ENCODE data around the gene THADA.

DNA sequence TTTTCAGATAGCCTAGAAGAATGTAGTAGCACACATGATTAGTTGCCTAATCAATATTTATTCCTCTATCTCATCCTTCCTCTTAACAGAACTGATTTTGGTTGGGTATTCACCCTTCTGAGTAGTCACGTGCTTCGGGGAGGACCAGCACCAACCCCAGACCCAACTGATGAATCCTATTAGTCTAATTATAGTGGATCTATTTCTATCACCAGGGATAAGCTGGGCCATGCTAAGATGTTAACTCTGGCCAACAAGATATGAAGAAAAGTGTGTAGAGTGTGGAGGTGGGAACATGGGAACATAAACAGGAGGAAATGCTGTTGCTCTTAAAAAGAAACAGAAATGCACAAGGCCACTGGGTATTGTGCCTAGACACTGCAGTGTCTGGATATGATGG, 119.9 kb downstream of the THADA start:
- TF ChIP-seq CTCF (IDR thresholded peaks at IDR 0.05; ENCODE audit: insufficient read depth, low read length) = no peak
- TF ChIP-seq POLR2AphosphoS5 (IDR thresholded peaks at IDR 0.05; ENCODE audit: low read depth) = no peak
- no peak for TF ChIP-seq GABPA (IDR thresholded peaks at IDR 0.05; ENCODE audit: low read depth)

Data from HL-60 (cell line).